HG02840 (cell line): ENCODE results near the gene RPL10.

Source experiments
- ATAC-seq: cut with Tn5 transposase; IDR thresholded peaks from one replicate; pipeline ENCODE4 v1.9.1; 2021; ENCODE audit warnings: mild to moderate bottlenecking, moderate library complexity, moderate number of reproducible peaks; ENCODE audit not compliant: unreplicated experiment, low FRiP score

The RPL10 gene

GRCh38 chrX:154397888-154398667 lies at the start of gene RPL10:
Gene RPL10, plus strand, starts transcription at chrX:154398377. Its CDS starts 143 bp downstream, at chrX:154398520.
- ATAC-seq: peak; percentile 71

- ATAC-seq: no peak
Observed at GRCh38 chrX:154348646-154349358, 49.4 kb upstream of the RPL10 start.

- no peak for ATAC-seq
Observed at GRCh38 chrX:154349359-154349935, 48.7 kb upstream of the RPL10 start.

- no peak for ATAC-seq
Observed at GRCh38 chrX:154349979-154350378, 48.2 kb upstream of the RPL10 start.

GRCh38 chrX:154350429-154351182 lies 47.6 kb upstream of the RPL10 start:
- ATAC-seq: no peak

- ATAC-seq: no peak
Observed at GRCh38 chrX:154351183-154352011, 46.8 kb upstream of the RPL10 start.

- ATAC-seq: no peak
Observed at GRCh38 chrX:154352012-154352401, 46.2 kb upstream of the RPL10 start.

- ATAC-seq: no peak
Observed at GRCh38 chrX:154352466-154352865, 45.7 kb upstream of the RPL10 start.

- no peak for ATAC-seq
Observed at GRCh38 chrX:154353172-154353843, 44.9 kb upstream of the RPL10 start.

GRCh38 chrX:154354013-154354412 lies 44.2 kb upstream of the RPL10 start:
- ATAC-seq: no peak

GRCh38 chrX:154354516-154354915 lies 43.7 kb upstream of the RPL10 start:
- ATAC-seq: no peak

GRCh38 chrX:154355094-154355775 lies 42.9 kb upstream of the RPL10 start:
- no peak for ATAC-seq

- no peak for ATAC-seq
Observed at GRCh38 chrX:154355776-154356140, 42.4 kb upstream of the RPL10 start.

- no peak for ATAC-seq
Observed at GRCh38 chrX:154356596-154356995, 41.6 kb upstream of the RPL10 start.

GRCh38 chrX:154357205-154357604 lies 41.0 kb upstream of the RPL10 start:
- ATAC-seq: no peak

- ATAC-seq: no peak
Observed at GRCh38 chrX:154358011-154358410, 40.2 kb upstream of the RPL10 start.

- no peak for ATAC-seq
Observed at GRCh38 chrX:154358829-154359228, 39.3 kb upstream of the RPL10 start.

GRCh38 chrX:154359362-154360154 lies 38.6 kb upstream of the RPL10 start:
- ATAC-seq: no peak
